ENCODE results near the gene CDC42BPB. TPM values are rescaled to one million over a fixed set of nuclear protein-coding genes. Genes with fewer than 3 reads are reported as not detected.
"Not testable (repeated sequence)": the region's sequence is repeated elsewhere in the genome, so short reads cannot be mapped to it uniquely, and the experiment has no call there.

Gene CDC42BPB
- total and polyA plus RNA-seq, 2 of the 13 experiments (the other 11 are each of a cell fraction or from before 2014, with no cell fraction given): 19.7 to 32.3 TPM

- intact Hi-C loops (cut with micrococcal nuclease; ENCODE audit: unreplicated experiment): no loop called here
- in situ Hi-C loops (cut with HindIII; ENCODE audit: extremely low pct_ligation_motif_present, low pct_unique_long_range_greater_than_20kb): no loop called here
- no TSS peak for BruUV-seq (replicated peaks)
- no peak for DNase-seq (ENCODE audit: low spot score)
- ChIA-PET CTCF (ENCODE audit: low intra/inter-chr PET ratio, low total read pairs) (no interaction called here), POLR2A (no interaction called here)
- peaks cover 7% of the 10 kb centered on the region; the same call in 1 of the 2 replicates for H3K4me1 ChIP-seq (ENCODE audit: insufficient read depth, low read length)
- H3K9me3 ChIP-seq (ENCODE audit: low read length): no peaks in the 10 kb centered on the region
- peaks cover 34% of the 10 kb centered on the region for H3K79me2 ChIP-seq (ENCODE audit: insufficient read depth, low read length)
- ATAC-seq: no peak
- H3K9ac ChIP-seq (ENCODE audit: insufficient read depth, low read depth, low read length): no peak overlapping the region
- H3K4me2 ChIP-seq (ENCODE audit: low read depth, low read length): no peak overlapping the region
- H3K36me3 ChIP-seq (replicated peaks in 1 of 2; ENCODE audit: control insufficient read depth in 1 of 2, insufficient read depth in 2 of 2, low read length in 2 of 2): no peaks in the 10 kb centered on the region; a peak in 1 of 5 replicates
- H3K4me3 ChIP-seq (replicated peaks in 1 of 3; ENCODE audit: insufficient read depth in 1 of 3, low read depth in 2 of 3, low read length in 3 of 3): no peak overlapping the region
- H4K20me1 ChIP-seq (ENCODE audit: insufficient read depth, low read length): peaks cover 8% of the 10 kb centered on the region; the same call in 1 of the 2 replicates
- TF ChIP-seq MNT (IDR thresholded peaks at IDR 0.05) (no peak), ZBTB43 (CRISPR knock-in tag; conservative IDR thresholded peaks at IDR 0.05) (no peak), HHEX (CRISPR knock-in tag; IDR thresholded peaks at IDR 0.05) (no peak), AFF4 (CRISPR knock-in tag; IDR thresholded peaks at IDR 0.05) (no peak), GTF3A (CRISPR knock-in tag; conservative IDR thresholded peaks at IDR 0.05) (no peak), PAF1 (CRISPR knock-in tag; IDR thresholded peaks at IDR 0.05) (no peak), STAT5B (CRISPR knock-in tag; IDR thresholded peaks at IDR 0.05) (no peak)
- H3K27me3 ChIP-seq (ENCODE audit: control insufficient read depth in 1 of 2, insufficient read depth in 2 of 2, low read length in 2 of 2): no peaks in the 10 kb centered on the region
- FAIRE-seq: no peak
- WGBS (ENCODE audit: low lambda C conversion rate): 98% methylated on average over 3 of the region's 3 CpGs
- H2AFZ ChIP-seq (ENCODE audit: low read length): no peak overlapping the region
- H3K27ac ChIP-seq (ENCODE audit: extremely low read length, insufficient read depth, low read length): no peak overlapping the region
These were observed 30.4 kb downstream of the CDC42BPB start for GRCh38 chr14:103026988-103027387.

GRCh38 chr14:103026196-103026595, 31.2 kb downstream of the CDC42BPB start:
- FAIRE-seq; BruUV-seq (replicated peaks); POLR2A ChIA-PET; H3K4me2 ChIP-seq (ENCODE audit: low read depth, low read length); H3K4me1 ChIP-seq (ENCODE audit: insufficient read depth, low read length); intact Hi-C loops (cut with micrococcal nuclease; ENCODE audit: unreplicated experiment); DNase-seq (ENCODE audit: low spot score); in situ Hi-C loops (cut with HindIII; ENCODE audit: extremely low pct_ligation_motif_present, low pct_unique_long_range_greater_than_20kb); CTCF ChIA-PET (ENCODE audit: low intra/inter-chr PET ratio, low total read pairs); H3K9ac ChIP-seq (ENCODE audit: insufficient read depth, low read depth, low read length); H3K9me3 ChIP-seq (ENCODE audit: low read length); H3K4me3 ChIP-seq (replicated peaks in 1 of 3; ENCODE audit: insufficient read depth in 1 of 3, low read depth in 2 of 3, low read length in 3 of 3); H2AFZ ChIP-seq (ENCODE audit: low read length); H3K27ac ChIP-seq (ENCODE audit: extremely low read length, insufficient read depth, low read length); H3K27me3 ChIP-seq (ENCODE audit: control insufficient read depth in 1 of 2, insufficient read depth in 2 of 2, low read length in 2 of 2); ATAC-seq; H4K20me1 ChIP-seq (ENCODE audit: insufficient read depth, low read length); H3K36me3 ChIP-seq (replicated peaks in 1 of 2; ENCODE audit: control insufficient read depth in 1 of 2, insufficient read depth in 2 of 2, low read length in 2 of 2): not testable (repeated sequence)
- 98% methylated on average over 6 of the region's 6 CpGs for WGBS (ENCODE audit: low lambda C conversion rate)
- H3K79me2 ChIP-seq (ENCODE audit: insufficient read depth, low read length): peaks cover 32% of the 10 kb centered on the region
